Anterior cingulate cortex (tissue), 58 donors: ENCODE measurements around the gene KIAA1217.

Experiments
- DNase-seq, 58 donors: peaks; one replicate each; lab custom pipeline; 2025; lab: John Stamatoyannopoulos, UW

KIAA1217 gene

GRCh38 chr10:24208661-24209431 lies at the start of gene KIAA1217:
Gene KIAA1217 (plus strand): TSS chr10:24209138. CDS start chr10:24209194, 56 bp downstream.
- DNase-seq, result peak in 4 of 58 donors; percentile 11 to 22 (median 14)

DNA sequence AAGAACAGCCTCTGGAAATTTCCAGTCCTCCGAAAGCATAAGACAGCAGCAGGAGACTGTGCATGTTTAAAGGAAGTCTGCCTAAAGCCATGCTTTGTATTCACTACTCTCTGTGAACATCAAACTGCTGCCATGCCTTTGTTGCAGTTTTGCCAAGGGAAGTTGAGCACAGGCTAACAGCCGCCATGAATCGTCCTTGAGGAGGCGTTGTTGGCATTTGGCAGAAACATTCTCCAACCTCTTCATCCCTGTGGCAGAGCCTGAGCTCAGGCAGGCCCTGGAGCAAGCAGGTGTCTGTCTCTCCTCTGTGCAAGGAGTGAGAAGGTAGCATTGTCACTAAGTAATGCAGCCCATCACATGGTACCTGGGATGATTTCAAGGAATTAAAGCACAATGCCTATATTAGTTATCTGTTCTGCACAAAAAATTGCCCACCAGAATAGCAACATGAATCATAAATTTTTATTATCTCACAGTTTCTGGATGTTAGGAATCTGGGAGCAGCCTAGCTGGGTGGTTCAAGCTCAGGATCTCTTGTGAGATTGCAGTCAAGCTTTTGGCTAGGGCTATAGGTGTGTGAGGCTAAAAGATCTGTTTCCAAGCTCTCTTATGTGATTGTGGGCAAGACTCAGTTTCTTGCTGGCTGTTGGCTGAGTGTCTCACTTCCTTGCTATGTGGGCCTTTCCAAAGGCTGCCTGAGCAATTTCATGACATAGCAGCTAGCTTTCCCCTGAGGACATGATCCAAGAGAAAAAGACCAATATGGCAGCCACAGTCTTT lies 46.5 kb upstream of the KIAA1217 start:
- peak in 6 of 58 donors; percentile 1 to 52 (median 4) for DNase-seq

- no peak for DNase-seq
Observed at GRCh38 chr10:24163485-24163884, 45.5 kb upstream of the KIAA1217 start.

DNA sequence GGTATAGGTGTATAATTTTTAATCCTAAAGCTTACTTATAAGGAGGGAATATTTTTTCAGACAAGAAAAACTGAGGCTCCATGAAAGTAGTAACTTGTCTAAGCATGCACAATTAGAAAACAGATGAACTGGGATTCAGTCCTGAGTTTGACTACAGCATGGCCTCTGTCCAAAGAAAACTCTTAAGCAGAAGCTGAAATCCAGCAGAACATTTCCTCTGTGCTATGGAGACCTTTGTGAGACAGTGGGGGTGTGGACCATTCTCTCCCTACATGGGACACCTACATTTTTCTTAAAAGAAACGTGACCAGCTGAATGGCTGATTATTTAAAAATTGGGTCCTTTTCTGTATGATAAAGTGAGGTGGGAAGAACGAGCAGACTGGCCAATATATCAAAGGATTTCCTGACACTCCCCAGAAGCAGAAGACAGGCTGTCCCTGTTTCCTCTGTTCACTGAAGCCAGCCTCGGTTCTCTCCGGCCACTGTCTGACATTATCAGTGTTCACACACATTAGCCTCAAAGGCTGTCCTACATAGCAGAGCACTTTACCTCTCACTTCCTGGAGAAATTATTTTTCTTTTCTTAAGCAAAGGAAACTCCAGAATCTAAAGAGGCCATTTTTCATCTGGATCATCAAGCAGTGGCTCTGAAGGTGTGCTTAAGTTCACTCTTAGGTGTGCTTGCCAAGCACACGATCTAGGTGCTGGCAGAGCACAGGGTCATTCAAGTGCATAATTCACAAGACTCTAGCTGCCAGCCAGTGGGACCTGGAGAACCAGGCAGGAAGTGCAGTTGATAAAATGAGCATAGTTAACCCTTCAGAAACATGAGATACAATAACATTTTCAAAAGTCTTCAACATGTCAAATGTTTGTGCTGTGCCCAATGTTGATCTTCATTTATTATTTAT lies 40.4 kb upstream of the KIAA1217 start:
- DNase-seq, result no peak

DNA sequence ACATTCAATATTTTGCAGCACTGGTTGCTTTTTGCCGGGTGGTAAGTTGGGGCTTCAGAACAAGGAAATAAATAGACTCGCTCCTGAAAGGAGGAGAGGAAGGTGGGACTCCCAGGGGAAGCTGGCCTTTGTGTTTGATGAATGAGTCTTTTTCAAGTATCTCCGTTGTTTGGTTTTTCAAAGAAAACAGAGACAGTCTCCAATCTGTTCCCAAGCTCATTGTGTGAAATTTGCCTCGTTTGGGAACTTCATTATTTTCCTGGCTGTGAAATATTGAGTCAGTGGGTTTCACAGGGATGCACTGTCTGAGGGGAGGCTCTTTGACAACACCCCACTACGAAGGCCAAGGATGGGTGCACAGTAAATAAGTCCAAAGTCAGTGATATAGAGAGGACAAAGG lies 38.7 kb upstream of the KIAA1217 start:
- DNase-seq, result no peak

DNA sequence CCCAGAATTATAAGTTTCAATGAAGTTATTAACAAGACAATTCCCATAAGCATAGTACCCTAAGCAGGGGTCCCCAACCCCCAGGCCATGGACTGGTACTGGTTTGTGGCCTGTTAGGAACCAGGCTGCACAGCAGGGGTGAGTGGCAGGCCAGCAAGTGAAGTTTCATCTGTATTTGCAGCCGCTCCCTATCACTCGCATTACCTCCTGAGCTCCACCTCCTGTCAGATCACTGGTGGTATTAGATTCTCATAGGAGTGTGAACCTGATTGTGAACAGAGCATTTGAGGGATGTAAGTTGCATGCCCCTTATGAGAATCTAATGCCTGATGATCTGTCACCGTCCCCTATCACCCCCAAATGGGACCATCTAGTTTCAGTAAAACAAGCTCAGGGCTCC lies 36.0 kb upstream of the KIAA1217 start:
- no peak for DNase-seq

- DNase-seq, result no peak
Observed at GRCh38 chr10:24174014-24174413, 34.9 kb upstream of the KIAA1217 start.

- DNase-seq, result no peak
Observed at GRCh38 chr10:24176658-24177057, 32.3 kb upstream of the KIAA1217 start.

GRCh38 chr10:24177636-24178035 lies 31.3 kb upstream of the KIAA1217 start:
- no peak for DNase-seq

DNA sequence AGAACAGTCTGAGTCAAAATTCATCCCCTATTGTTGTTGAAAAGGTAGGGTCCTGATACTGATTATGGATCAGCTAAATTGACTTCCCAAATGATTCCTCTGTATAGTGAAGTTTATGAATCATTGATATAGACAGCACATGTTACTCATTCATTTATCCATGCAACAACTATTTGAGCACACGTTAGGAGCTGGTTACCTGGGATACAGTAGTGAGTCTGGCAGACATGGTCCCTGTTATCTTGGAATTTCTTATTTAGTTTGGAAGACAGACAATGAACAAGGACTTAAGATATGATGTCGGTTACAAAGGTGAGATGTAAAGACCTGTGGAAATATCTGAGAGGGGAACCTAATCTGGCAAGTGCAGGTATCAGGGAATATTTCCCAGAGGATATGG lies 28.0 kb upstream of the KIAA1217 start:
- no peak for DNase-seq

GRCh38 chr10:24184455-24184854 lies 24.5 kb upstream of the KIAA1217 start:
- DNase-seq, result no peak

GRCh38 chr10:24193330-24193729 lies 15.6 kb upstream of the KIAA1217 start:
- DNase-seq, result no peak

DNA sequence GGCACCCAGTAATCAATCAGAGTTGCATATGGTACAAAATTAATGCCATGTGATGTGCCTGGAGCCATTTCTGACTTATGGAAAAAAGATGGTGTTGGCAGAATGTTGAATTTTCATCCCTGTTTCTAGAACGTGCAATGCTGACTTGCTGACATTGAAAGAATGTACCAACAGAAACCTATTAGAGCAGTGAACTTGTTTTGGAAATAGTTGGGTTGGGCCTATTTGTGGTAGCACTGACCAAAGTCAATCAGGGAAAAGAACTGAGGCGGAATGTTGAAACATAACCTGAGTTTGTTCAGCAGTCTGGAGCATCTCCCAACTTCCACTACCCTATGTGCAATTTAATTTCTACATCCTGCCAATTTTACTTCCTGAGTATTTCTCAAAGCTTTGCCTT lies 11.7 kb upstream of the KIAA1217 start:
- no peak for DNase-seq

GRCh38 chr10:24201503-24202180 lies 7.3 kb upstream of the KIAA1217 start:
- DNase-seq, result no peak

DNA sequence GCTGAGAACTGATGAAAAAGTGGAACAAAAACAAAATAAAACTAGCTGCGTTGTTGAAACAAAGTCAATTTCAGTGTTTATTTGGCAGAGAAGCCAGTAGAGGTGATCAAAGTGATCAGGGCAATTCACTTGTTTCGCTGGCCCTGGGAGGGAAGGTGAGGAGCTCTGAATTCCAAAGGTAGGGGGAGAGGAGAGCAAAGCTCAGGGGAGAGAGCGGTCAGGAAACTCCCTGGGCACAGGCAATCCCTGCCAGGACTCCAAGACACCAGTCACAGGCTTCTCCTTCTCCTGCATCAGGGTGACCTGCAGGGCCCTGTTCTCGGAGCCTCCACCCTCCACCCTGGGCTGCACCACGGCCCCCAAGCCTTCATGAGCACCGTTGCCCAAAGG lies 6.8 kb upstream of the KIAA1217 start:
- no peak for DNase-seq

GRCh38 chr10:24205821-24206220 lies 3.1 kb upstream of the KIAA1217 start:
- no peak for DNase-seq

GRCh38 chr10:24206334-24206733 lies 2.6 kb upstream of the KIAA1217 start:
- no peak for DNase-seq

- DNase-seq, result no peak
Observed at GRCh38 chr10:24206926-24207325, 2.0 kb upstream of the KIAA1217 start.

DNA sequence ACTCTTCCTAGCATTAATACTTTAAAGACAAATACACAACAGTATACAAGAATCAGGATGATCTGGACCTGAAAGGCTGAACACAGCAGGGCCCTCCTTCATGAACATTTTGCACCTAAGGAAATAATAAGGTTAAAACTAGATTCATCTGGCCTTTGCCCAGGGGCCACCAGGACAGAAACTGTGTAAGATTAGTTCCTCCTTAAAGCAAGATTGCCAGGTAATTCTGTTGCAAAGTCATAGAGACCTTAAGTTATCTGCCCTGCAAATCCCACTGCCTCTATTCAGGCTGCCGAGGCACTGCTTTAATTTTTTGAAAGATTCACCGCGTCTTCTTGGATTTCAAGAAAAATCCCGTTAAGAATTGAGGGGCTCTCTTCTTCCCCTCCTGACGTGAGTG lies 1.6 kb upstream of the KIAA1217 start:
- DNase-seq, result no peak
